Kidney capillary endothelial cell (primary cell): ENCODE results near the gene CSNK2A1.
A peak's percentile ranks its signal among the peaks of the same experiment; 100 is the strongest.
"Not testable (repeated sequence)": the region's sequence is repeated elsewhere in the genome, so short reads cannot be mapped to it uniquely, and the experiment has no call there.

Experiments used
- DNase-seq: peaks from one replicate; pipeline ENCODE4 v3.0.0-alpha.2; 2018; ENCODE audit warnings: low spot score

CSNK2A1 gene

GRCh38 chr20:454951-455350 is 88.6 kb downstream of the CSNK2A1 start:
- no peak for DNase-seq

DNA sequence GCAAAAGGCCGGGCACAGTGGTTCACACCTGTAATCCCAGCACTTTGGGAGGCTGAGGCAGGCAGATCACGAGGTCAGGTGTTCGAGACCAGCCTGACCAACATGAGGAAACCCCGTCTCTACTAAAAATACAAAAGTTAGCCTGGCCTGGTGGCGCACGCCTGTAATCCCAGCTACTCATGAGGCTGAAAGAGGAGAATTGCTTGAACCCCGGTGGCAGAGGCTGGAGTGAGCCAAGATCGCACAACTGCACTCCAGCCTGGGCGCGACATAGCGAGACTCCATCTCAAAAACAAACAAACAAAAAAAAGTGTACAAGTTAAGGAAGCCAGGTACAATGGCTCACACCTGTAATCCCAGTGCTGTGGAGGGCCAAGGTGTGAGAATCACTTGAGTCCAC is 91.6 kb downstream of the CSNK2A1 start:
- DNase-seq: not testable (repeated sequence)

GRCh38 chr20:445514-446336 is 97.9 kb downstream of the CSNK2A1 start:
- no peak for DNase-seq

GRCh38 chr20:444862-445426 is 98.6 kb downstream of the CSNK2A1 start:
- peak; percentile 80 for DNase-seq

- no peak for DNase-seq
Measured at GRCh38 chr20:444117-444516, 99.5 kb downstream of the CSNK2A1 start.

GRCh38 chr20:443223-443775 is 100.3 kb downstream of the CSNK2A1 start:
- no peak for DNase-seq

GRCh38 chr20:440636-441035 is 103.0 kb downstream of the CSNK2A1 start:
- no peak for DNase-seq

DNA sequence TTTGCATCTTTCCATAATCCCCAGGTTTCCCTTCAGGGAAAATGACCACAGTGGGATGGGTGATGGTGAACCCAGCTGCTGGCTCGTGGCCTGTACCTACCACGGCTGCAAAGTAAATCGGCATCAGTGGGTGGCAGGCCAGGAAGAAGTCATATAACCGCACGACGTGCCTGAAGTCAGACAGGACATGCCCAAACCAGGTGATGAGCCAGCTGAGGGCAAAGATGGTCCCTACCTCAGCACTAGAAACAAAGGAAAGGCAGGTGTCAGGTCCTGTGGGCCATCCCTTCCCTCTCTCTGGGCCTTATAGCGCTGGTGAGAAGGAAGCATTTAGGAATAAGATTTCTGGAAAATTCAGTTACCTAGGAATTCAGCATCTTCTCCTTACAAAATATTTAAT is 103.4 kb downstream of the CSNK2A1 start:
- DNase-seq: no peak

DNA sequence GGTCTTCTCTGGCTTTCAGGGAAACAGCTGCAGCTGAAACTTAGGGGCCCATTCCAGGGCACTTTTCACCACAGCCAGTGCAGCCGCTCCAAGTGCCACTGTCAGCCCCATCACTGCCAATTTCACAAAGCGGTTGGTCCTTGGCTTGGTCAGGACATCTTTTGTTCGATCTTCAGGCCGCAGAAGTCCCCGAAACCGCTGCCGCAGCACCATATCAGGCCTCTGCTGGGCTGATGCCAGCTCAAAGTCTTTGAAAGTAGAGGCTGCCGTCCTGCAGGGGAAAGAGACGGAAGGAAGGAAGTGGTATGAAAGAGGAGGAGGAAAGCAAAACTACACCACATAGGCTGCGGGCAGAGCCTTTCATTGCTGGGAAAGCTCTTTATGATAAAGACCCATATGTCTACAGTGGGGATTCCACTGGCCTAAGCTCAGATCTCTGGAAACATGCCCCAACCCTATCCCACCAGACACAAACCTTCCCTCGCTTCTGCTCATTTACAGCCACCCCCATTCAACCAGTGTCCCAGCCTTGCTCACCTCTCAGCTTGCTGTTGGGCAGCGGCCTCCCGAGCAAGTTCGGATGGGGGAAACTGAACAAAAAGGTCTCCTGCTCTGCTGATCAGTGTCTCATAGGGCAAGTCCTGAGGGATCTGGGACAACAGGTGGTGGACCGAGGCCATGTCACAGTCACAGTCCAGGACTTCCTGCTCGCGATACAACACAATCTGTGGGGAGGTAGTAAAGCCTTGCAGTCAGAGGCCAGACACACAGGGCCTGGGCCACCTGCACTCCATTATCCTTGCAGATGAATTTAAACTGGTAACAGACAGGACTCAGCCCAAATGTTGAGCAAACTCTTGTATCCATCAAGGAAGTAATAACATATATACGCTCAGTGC is 104.8 kb downstream of the CSNK2A1 start:
- DNase-seq: no peak

GRCh38 chr20:437787-438486 is 105.7 kb downstream of the CSNK2A1 start:
- no peak for DNase-seq

GRCh38 chr20:436476-436875 is 107.1 kb downstream of the CSNK2A1 start:
- no peak for DNase-seq

GRCh38 chr20:435558-435957 is 108.0 kb downstream of the CSNK2A1 start:
- DNase-seq: no peak

DNA sequence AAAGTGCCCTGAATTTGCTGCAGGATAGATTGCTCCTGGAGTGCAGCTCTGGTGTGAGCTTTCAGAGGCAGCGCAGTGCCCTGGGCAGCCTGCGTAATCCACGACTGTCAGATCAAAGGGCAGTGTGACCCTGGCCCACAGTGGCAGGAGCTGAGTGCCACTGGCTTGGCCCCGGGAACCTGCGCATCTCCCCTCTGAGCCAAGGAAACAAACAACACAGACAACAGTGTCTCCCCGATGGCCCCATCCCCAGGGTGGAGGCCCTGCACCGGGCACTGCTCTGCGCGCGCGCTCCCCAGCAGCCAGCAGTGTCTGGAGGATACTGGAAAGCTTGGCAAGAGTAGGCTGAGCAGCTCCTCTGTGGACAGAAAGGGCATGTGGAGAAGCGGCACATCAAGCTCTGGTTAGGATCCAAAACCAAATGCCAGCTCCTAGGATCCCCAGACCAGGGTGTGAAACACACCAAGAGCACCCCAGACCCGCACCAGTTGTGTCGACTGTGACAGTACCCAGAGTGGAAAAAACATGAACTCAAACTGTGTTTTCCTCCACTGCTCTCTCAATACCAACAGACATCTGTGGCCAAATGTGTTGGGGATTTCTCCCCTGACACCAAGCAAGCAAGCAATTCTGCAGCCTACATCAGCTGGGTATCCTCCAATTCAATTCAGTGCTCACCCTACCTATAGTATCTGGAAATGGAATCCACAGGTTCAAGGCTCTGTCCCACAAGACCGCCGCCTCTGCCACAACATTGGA is 108.8 kb downstream of the CSNK2A1 start:
- no peak for DNase-seq

DNA sequence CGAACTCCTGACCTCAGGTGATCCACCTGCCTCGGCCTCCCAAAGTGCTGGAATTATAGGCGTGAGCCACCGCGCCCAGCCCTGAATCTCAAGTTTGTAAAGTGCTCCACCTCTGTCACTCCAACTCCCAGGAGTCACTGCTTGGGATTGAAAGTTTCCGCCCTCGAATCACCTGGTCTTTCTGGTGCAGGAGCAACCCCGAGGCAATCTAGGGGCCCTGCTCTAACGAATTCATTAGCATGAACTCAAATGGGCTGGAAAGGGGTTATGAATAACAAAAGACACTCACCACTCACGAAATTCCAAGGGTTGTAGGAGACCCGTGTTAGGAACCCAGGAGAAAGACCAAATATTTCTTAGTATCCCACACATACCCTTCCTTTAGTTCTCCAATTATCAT is 109.4 kb downstream of the CSNK2A1 start:
- no peak for DNase-seq

DNA sequence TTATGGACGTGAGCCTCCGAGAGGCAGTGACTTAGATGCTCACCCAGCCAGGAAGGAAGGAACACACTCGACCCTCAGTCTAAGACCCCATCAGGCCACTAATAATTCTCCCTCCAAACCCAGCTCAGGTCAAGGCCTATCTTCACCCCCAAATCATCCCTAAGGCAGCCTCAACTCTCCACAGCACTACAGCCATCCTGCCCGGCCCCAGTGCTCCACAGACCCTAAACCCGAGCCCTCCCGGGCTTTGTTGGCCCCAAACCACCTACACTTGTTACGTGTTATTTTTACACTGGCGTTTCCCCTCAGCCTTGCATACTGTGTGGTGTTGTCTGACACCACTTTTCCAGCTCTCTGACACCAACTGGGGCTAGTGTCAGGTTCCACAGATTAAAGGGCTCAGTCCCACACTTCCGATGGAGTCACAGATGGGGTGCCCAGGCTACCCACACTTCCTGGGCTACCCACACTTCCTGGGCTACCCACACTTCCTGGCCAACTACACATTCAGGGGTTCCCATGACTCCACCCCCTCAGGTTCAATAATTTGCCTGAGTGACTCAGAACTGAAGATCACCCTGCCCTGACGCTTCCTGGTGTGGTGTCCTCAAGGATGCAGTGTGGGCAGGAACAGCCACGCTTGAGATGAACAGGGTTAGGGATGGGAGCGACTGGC is 110.2 kb downstream of the CSNK2A1 start:
- DNase-seq: no peak

GRCh38 chr20:432677-433299 is 110.8 kb downstream of the CSNK2A1 start:
- DNase-seq: no peak

DNA sequence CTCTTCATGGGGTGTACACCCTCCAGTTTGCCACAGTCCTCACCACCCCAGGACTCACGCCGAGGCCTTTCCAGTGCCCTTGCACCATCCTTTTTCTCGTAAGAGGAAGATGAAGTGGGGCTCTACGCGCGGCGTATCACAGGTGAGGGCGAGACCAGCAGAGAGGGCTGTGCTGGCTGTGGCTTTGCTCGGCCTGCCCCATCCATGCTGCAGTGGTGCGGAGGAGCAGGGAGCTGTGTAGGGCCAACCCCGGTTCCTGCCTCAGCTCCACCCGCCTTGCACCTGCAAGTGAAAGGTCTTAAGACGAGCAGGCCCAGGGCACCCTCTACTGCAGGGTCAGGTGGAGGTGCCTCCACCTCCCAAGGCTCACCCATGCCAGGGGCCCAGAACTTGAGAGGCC is 111.4 kb downstream of the CSNK2A1 start:
- DNase-seq: no peak

DNA sequence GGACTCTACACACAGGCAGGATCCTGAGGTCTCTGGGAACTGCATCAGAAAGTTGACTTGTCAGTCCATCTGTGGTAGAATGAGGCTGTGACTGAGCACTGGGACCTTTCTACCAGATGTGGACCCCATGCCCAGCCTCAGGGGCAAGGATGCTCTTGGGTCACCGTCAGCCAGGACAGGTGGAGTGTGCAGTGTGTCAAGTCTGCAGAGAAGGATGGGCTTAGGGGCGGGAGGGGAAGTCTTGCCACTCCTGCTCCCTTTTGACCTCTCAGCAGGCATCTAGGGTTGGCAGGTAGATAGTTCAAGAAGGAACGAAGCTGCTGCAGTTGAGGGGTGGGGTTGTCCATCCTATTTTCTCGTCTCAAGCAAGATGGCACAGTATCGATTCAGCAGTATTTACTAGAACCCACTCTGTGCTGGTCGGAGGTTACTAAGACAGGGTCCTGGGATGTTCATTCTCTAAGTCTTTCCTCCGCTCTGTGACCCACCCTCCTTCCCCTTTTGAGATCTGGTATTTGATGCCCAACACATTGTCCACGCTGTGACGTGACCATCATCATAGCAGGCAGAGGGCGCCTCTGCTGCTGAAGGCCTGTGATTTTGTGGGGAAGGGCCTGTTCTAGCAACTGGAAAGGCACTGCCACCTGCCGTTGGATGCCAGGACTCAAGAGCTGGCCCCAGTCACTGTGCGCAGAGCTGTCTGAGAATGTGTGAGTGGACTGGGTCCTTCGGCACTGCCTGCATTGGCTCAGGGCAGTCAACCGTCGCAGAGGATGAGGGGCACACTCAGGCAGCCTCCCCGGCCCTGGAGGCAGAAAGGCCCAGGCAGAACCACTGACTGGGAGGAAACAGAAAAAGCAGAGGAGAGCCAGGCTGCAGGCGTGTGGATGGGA is 112.3 kb downstream of the CSNK2A1 start:
- DNase-seq: peak; percentile 74
